Adipocyte (in vitro differentiated cells): ENCODE results near the gene PTDSS2.

ENCODE experiments used
- DNase-seq: peaks from one replicate; pipeline ENCODE4 v3.0.0-alpha.2; 2015; ENCODE audit warnings: low read depth
- H3K27me3 ChIP-seq: replicated peaks from 2 replicates; pipeline ENCODE4 v1.7.0; 2013; ENCODE audit warnings: mild to moderate bottlenecking, low read length, moderate library complexity; ENCODE audit not compliant: control insufficient read depth, insufficient read depth
- H3K36me3 ChIP-seq: 2 replicates; pipeline ENCODE4 v1.7.0; 2013; ENCODE audit warnings: low read length, mild to moderate bottlenecking, moderate library complexity; ENCODE audit not compliant: control insufficient read depth, insufficient read depth, severe bottlenecking
- H3K4me1 ChIP-seq: 2 replicates; pipeline ENCODE4 v1.7.0; 2013; ENCODE audit warnings: mild to moderate bottlenecking, low read length, moderate library complexity; ENCODE audit not compliant: control insufficient read depth, insufficient read depth
- H3K4me3 ChIP-seq: 2 replicates; pipeline ENCODE4 v1.7.0; 2013; ENCODE audit warnings: mild to moderate bottlenecking, low read length, moderate library complexity
- H3K9ac ChIP-seq: 2 replicates; pipeline ENCODE4 v1.7.0; 2013; ENCODE audit warnings: mild to moderate bottlenecking, low read length, moderate library complexity
- H3K9me3 ChIP-seq: 2 replicates; pipeline ENCODE4 v1.7.0; 2013; ENCODE audit warnings: mild to moderate bottlenecking, low read length, moderate library complexity; ENCODE audit not compliant: control insufficient read depth

PTDSS2 gene

DNA sequence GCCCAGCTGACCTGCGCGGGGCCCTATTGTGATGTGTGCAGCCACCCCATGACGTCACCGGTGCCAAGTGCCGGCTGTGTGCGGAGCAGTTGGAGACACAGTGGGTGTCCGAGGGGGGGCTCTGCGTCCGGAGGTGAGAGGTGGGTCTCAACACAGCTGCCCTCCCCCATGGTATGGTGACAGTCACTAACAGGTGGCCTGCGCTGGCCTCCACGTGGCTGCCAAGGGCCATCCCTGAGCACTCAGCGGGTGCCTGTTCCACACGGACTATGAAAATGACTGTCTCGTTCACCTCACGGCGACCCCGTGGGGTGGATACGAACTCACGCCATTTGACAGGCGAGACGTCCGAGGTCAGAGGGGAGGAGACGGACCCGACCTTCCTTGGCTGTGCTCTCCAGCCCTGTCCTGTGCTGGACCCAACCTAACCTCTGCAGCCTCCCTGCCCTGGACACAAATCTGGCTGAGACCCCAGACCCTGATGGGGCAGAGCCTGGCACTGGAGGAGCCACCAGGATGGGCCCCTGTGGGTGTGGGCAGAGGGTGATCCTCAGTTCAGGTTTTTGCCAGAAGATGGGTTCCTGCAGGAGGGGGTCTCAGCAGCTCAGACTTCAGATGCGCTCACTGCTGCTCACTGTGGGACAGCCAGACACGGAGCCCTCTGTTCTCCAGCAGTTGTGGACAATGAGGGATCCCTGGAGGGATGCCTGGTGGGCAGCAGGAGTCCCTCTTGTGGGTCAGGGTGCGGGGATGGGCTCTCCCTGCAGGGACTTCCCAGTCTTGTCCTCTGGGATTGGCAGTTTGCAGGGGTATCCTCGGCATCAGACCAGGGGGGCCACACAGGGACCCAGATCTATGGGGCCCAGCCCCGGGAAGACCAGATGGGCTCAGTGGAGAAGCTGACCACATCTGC lies 79.0 kb downstream of the PTDSS2 start:
- Histone ChIP-seq H3K36me3 (peaks cover 12% of the 10 kb centered on the region), H3K4me3 (no peak overlapping the region), H3K9ac (no peak overlapping the region), H3K27me3 (no peaks in the 10 kb centered on the region), H3K4me1 (peaks cover 3% of the 10 kb centered on the region), H3K9me3 (no peaks in the 10 kb centered on the region)
- no peak for DNase-seq

DNA sequence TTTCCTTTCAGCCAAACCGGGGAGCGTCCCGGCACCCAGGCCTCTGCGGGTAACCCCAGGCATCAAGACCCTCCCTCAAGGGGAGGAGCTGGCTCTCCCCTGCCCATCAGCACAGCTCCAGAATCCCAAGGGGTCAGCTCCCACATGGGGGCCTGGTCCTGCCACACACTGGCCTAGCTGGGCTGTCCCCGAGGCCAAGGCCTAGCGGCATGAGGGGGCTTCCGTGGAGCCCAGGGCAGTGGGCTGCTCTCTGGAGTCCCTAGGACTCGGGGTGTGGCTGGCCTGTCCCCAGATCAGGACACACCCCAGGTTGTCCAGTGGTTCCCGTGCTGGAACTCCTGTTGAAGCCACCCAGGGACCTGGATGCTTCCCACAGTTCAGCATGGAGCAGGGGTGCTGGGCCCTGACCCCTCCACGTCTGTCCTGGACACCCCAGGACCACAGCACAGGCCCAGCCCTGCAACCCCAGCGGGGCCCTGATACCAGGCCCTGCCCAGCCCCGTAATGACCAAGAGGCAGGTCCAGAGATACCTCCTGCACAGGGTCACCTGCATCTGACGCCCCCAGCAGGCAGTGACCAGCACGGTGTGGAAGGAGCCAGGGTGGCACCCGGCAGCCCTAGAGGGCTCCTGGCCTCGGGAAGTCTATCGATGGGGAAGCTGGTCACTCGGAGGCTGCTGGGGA lies 79.8 kb downstream of the PTDSS2 start:
- no peaks in the 10 kb centered on the region for H3K9me3 ChIP-seq
- DNase-seq, result no peak
- peaks cover 7% of the 10 kb centered on the region for H3K4me1 ChIP-seq
- no peaks in the 10 kb centered on the region for H3K27me3 ChIP-seq
- H3K4me3 ChIP-seq, result no peak overlapping the region
- no peak overlapping the region for H3K9ac ChIP-seq
- H3K36me3 ChIP-seq, result peaks cover 12% of the 10 kb centered on the region

DNA sequence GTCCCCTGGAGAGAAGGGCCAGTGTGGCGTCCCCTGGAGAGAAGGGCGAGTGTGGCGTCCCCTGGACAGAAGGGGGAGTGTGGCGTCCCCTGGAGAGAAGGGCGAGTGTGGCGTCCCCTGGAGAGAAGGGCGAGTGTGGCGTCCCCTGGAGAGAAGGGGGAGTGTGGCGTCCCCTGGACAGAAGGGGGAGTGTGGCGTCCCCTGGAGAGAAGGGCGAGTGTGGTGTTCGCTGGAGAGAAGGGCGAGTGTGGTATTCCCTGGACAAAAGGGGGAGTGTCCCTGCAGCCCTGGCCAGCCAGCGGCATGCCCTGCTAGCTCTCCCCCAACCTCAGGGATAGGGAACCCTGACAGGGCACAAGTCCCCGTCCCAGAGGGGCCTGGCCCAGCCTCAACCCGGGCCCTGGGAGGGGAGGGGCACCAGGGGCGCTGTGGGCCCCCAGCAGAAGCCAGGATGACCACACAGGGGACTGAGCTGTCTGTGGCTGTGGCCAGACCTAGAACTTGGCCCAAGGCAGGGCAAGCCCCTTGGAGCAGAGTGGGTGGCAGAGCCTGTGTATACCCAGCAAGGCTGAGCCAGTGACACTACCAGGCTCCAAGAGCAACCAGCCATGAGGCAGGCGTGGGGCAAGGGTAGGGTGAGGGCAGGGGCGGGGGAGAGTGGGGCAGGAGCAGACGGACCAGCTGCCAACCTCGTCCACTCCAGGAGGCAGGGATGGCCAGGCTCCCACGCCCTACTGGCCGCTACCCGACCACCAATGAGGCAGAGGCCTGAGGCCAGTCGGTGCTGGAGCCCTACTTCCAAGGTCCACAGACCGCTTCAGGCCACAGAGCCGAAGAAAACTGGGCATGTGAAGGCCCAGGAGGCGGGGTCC lies 81.1 kb downstream of the PTDSS2 start:
- Histone ChIP-seq H3K4me3 (no peak overlapping the region), H3K36me3 (peaks cover 12% of the 10 kb centered on the region), H3K4me1 (peaks cover 10% of the 10 kb centered on the region), H3K9ac (no peak overlapping the region), H3K27me3 (no peaks in the 10 kb centered on the region), H3K9me3 (no peaks in the 10 kb centered on the region)
- no peak for DNase-seq

DNA sequence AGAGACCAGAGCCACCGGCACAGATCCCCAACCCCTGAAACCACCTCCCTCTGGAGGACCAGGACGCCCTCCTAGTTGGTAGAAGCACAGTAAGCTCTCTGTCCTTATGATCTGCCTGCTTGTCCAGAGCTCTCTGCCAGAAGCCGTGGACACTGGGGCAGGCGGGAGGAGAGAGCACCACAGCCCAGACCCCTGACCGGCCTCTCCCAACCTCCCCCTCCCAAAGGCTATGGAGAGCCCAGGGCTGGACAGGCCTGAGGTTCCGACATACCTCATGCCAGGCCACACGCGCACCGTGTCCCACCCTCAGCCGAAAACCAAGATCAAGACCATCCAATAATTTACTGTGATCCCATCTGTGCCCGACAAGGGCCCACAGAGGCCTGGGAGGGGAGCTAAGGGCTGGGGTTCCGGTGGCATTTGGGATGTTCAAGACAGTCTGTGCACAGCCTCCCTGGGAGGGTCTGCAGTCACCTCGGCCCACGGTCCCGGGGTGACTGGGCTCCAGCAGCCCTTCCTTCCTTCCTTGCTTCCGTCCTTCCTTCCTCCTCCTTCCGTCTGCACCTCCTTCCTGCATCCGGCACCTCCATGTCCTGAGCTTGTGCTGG lies 81.9 kb downstream of the PTDSS2 start:
- DNase-seq, result no peak
- Histone ChIP-seq H3K36me3 (peaks cover 12% of the 10 kb centered on the region), H3K27me3 (no peaks in the 10 kb centered on the region), H3K9me3 (no peaks in the 10 kb centered on the region), H3K4me3 (no peak overlapping the region), H3K9ac (no peak overlapping the region), H3K4me1 (peaks cover 13% of the 10 kb centered on the region)

DNA sequence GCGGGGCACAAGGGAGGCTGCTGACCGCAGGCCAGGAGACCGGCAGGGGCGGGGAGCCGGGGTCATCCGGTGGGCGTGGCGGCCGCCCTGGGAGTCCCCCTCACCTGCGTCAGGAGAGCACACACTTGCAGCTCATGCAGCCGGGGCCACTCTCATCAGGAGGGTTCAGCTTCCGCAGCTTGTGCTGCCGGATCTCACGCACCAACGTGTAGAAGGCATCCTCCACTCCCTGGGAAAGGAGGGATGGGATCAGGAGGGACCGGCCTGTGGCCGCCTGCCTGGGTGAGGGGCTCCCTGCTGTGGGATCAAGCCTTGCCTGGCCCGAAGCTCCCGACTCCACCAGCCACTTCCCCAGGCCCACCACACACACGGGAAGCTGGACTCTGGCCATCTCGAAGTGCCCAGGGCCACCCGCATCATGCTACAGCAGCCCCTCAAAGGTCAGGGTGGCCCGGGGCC lies 82.5 kb downstream of the PTDSS2 start:
- no peak for DNase-seq
- H3K9ac ChIP-seq, result no peak overlapping the region
- H3K4me3 ChIP-seq, result no peak overlapping the region
- no peaks in the 10 kb centered on the region for H3K27me3 ChIP-seq
- no peaks in the 10 kb centered on the region for H3K9me3 ChIP-seq
- peaks cover 12% of the 10 kb centered on the region for H3K36me3 ChIP-seq
- peaks cover 18% of the 10 kb centered on the region for H3K4me1 ChIP-seq

DNA sequence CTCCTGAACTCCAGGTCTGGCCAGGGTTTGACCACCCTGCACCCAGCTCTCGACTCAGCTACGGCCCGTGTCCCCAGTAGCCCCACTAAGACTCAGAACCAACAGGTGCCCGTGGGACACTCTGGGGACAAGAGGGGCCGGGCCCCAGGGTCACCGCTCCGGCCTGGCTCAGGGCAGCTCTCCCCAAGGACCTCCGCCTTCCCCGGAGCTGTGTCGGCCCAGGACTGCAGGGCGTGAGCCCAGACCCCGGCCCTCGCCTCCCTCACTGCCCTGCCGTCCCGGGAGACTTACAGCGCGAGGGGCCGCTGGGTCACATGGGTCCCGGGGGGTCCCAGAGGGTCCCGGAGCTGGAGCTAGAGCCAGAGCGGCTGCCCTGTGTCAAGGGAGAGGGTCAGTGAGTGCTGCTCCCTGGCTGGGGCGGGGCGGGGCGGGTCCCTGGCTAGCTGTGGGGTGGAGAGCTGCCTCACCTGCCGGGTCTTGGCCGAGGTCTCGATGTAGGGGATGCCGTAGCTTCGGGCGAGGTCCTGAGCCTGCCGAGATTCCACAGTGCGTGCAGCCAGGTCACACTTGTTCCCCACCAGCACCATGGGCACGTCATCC lies 83.0 kb downstream of the PTDSS2 start:
- Histone ChIP-seq H3K9me3 (no peaks in the 10 kb centered on the region), H3K4me3 (no peak overlapping the region), H3K36me3 (peaks cover 12% of the 10 kb centered on the region), H3K27me3 (no peaks in the 10 kb centered on the region), H3K4me1 (peaks cover 18% of the 10 kb centered on the region), H3K9ac (no peak overlapping the region)
- DNase-seq, result no peak

DNA sequence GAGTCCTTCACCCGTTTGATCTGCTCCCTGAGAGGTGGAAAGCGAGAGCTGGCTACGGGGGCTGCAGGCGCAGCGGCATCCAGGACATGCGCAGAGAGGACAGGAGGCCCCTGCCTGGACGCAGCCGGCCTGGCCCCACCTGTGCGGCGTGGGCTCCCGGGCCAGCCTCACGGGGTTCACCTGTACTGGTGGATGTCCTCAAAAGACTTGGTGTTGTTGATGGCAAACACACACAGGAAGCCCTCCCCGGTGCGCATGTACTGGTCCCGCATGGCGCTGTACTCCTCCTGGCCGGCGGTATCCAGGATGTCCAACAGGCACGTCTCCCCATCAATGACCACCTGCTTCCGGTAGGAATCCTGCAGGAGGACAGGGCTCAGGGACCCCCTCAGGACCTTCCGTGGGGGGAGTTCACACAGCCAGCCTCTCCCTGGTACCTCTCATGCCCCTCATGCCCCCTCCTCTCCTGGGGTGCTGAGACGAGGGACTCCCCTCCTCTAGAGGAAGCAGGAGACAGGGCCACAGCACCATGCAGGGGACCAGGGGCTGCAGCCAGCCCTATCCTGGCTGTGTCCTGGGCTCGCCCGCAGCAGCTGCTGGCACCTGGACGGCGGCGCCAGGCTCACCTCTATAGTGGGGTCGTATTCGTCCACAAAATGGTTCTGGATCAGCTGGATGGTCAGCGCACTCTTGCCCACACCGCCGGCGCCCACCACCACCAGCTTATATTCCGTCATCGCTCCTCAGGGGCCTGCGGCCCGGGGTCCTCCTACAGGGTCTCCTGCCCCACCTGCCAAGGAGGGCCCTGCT lies 83.7 kb downstream of the PTDSS2 start:
- DNase-seq, result no peak
- H3K9ac ChIP-seq, result peak overlapping the region; percentile 88

DNA sequence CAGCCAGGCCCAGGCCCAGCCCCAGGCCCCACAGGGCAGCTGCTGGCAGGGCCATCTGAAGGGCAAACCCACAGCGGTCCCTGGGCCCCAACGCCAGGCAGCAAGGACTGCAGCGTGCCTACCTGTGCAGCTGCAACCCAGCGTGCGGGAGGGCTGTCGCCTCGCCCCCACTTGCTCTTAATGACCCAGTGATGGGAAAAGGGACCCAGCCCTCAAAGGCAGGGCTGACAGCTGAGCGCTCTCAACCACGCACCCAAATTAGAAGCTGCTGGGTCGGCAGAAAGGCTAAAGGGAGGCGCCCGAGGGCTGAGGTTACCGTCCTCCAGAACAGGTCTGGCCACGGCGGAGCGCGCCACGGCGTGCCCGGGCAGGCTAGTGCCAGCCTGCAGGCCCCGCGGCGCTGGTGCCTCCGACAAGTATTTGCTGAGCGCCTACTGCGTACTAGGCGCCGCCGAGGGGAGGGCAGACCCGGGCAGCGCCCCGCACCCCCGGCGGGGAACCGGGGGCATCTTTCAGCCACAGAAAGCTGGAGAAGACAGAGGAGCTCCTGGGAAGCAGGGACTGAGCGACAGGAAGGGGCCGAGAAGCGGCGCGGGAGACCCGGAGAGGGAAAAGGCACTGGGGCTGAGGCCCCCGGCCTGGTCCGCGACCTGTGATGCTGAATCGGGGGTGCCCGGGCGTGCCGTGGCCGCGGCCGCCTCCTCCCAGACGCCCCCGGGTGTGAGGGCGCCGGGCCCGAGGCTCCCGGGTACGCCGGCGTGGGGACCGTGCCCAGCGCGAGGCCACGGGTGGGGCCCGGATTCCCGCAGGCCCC lies 84.5 kb downstream of the PTDSS2 start:
- Histone ChIP-seq H3K9ac (peak overlapping the region; percentile 88), H3K36me3 (peaks cover 12% of the 10 kb centered on the region), H3K9me3 (no peaks in the 10 kb centered on the region), H3K27me3 (no peaks in the 10 kb centered on the region), H3K4me1 (peaks cover 18% of the 10 kb centered on the region), H3K4me3 (peak overlapping the region; percentile 87)
- peak; percentile 67 for DNase-seq

More for the DNA sequence above, 83.7 kb downstream of the PTDSS2 start:
- Histone ChIP-seq H3K27me3 (no peaks in the 10 kb centered on the region), H3K9me3 (no peaks in the 10 kb centered on the region), H3K4me3 (peak overlapping the region; percentile 87), H3K4me1 (peaks cover 18% of the 10 kb centered on the region), H3K36me3 (peaks cover 12% of the 10 kb centered on the region)

DNA sequence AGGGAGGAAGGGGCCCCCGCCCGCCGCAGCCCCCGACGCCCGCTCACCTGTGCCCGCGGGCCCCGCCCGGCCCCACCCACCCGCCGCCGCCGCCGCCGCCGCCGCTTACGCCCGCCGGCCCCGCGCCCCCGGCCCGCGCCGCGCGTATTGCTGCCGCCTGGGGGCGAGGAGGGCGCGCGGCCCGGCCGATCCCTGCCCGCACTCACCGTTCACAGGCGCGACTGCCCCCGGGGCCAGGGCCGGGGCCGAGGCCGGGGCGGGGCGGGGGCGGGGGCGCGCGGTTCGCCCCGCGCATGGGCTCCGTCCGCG lies 85.1 kb downstream of the PTDSS2 start:
- H3K4me1 ChIP-seq, result peaks cover 18% of the 10 kb centered on the region
- H3K9ac ChIP-seq, result peak overlapping the region; percentile 88
- no peaks in the 10 kb centered on the region for H3K27me3 ChIP-seq
- no peak for DNase-seq
- peak overlapping the region; percentile 87 for H3K4me3 ChIP-seq
- H3K36me3 ChIP-seq, result peaks cover 12% of the 10 kb centered on the region
- H3K9me3 ChIP-seq, result no peaks in the 10 kb centered on the region
